ENCODE data around the gene TBX21.

The TBX21 gene

DNA sequence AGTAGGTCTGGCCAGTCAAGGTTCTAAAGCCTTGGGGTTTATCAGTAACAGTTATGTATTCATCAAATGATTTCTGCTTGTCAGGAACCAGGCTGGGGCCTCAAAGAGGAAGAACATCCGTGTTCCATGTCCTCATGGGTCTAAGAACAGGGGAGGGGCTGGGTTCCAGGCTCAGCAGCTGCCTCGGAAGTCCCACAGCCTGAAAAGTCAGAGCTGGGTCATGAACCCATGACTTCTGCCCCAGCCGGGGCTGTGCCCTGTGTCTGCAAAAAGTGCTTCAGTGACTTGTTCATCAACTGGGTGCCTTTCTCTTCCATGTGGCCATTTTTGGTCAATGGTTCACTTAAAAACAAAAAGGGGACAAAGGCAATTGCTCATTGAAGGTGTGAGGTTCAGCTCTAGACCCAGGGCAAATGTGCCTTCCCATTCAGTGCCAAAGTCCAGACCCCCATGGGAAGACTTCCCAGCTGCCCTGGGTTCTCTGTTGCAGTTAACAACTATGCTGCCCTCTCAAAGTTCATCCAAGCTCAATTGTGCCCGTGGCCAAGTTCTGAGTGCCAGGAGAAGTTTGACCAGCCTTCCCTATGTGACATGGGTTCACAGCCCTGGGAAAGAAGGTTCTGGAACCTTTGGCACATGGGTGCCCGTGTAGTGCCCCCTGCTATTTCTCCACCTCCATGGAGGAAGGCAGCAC lies 20.6 kb upstream of the TBX21 start:
- no peak overlapping the region for H3K4me3 ChIP-seq (ENCODE audit: low read depth, low read length)

DNA sequence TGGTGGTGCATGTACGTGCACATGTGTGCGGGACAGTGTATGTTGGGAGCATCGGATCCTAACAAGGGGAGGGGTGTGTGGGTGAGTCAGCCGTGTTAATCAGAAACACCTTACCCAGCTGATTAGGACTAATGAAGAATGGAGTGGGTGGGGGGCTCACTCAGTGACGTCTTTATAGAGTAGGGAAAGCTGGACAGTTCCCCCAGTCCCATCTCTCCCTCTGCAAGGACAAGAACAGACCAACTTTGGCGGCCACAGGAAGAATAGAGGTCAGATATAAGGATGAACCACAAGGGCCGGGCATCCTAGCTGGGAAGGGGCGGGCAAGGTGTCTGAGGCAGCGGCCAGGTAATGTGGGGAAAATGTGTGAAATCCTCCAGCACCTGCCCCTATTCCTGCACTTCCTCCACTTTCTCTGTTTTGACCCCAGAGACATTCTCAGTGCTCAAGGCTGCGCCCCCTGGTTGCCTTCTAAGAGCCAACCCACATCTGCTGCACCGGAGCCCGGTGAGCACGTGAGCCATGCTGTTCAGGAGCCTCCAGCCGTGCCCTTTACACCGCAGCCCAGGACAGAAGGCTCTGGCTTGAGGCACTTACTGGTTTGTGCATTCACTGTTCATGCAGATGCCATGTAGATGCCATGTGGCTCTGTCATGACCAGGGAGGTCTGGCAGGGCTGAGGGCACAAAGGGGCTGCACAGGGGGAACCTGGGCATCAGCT lies 18.9 kb upstream of the TBX21 start:
- no peak overlapping the region for H3K4me3 ChIP-seq (ENCODE audit: low read depth, low read length)

DNA sequence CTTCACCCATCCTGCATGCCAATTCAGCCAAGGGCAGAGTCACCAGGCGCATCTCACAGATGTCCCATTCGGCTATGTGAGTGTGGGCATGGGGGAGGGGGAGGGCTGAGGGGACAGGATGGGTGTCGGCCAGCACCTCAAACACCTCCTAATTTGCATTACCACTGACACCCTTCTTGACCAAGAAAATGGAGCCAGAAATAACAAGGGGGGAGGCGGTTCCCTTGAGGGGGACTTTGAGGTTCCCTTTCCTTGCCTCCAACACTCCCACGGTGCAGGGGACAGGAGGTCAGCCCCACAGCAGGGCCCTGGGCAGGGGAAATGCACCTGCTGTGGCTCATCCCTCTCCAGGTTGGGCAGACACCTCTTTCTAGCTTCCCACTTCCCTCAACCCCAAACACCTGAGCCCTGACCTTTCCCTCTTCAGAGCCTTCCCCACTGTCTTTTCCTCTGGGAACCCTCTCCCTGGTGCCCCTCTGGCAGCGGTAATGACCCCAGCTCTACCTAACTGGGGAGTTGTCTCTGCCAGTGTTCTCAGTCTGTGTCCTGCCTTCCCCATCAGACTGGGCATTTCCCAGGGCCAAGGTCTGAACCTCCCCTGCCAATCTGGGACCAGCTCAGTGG lies 18.2 kb upstream of the TBX21 start:
- H3K4me3 ChIP-seq (ENCODE audit: low read depth, low read length): no peak overlapping the region

DNA sequence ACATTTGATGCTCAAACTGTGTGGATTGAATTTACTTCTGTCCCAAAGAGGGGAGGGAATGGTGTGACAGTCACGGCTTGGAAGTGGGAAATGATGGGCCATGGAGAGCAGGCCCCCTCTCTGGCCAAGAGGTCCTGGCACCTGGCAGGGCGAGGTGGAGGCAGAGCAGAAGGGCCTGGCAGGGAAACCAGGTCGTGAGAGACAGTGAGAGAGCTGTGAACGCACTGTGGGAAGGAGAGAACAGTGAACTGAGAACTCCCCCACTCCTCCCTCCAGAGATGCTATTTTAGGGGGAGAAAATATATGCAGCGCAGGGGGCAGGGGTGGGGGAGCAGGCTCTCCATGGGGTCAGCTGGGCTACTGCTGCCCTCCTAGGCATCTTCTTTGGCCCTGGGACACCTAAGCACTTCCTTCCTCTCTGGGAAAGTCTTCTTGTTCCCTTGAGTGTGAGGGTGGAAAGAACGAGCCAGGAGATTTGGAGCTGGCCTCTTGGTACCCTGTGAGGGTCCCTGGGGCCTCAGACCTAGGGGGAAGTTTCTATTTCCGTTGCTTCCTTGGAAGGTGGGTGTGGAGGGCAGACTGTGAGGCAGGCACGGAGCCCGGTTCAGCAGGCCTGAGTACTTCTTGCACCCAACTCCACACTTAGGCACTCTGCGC lies 17.2 kb upstream of the TBX21 start:
- H3K4me3 ChIP-seq (ENCODE audit: low read depth, low read length): no peak overlapping the region

DNA sequence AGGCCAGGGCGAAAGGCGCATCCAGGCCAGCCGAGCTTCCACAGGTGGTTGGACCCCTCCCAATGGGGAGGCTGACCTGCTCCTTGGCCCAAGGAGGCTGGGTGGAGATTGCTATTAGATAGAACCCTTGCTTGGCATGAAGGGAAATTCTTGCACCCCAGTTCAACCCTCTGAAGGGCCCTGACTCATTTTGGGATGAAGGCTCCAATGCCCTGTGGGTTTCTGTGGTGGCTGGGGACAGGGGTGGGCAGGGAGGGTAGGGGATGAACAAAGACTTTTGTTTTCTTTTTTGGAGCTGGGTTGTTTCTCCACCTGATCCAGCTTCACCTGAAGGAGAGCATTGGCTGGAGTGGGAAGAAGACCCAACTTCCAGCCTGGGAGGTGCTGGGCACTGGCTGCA lies 16.7 kb upstream of the TBX21 start:
- H3K4me3 ChIP-seq (ENCODE audit: low read depth, low read length): no peak overlapping the region

DNA sequence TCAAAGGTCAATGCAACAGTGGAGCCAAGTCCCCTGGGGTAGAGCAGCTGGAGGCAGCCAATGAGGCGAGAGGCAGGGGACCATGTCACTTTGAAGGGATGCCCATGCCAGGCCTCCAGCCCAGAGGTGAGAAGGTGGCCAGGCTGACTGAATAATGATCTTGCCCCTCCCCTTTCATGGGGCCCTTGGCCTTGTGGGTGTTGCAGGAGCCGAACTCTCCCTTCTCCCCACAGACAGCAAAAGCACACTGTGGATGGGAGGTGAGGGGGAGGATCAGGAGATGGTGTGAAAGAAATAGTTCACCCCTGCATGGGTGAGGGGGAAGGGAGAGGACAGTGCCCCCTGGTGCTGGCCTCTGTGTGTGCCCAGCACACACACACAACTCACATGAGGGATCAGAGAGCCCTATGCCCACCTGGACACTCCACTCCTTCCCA lies 15.8 kb upstream of the TBX21 start:
- H3K4me3 ChIP-seq (ENCODE audit: low read depth, low read length): no peak overlapping the region

DNA sequence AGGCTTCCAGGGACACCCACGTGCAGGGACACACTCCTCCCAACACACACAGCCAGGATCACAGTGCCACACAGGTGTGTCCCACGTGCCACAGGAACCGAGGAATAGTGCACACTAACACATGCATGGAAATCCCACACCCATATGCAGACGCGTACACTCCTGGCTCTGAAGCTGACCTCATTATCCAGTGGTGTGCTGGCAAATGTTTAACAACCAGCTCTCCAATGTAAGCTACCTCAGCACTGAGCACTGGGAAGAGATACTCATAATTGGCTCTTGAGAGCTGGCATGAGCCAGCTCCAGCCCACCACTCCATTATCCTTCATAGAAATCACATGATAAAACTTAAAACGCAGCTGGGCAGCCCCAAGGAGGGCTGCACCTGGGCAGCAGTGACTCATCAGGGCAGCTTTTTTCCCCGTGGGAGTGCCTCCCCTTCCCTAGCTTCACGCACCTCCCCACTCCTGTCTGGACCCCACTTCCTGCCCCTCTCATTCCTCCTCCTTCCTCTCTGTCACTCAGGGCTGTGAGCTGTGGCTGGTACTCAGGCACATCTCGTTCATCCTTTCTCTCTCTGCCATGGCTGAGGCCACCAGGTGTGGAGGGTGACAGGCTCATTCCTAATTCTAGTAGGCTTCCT lies 14.9 kb upstream of the TBX21 start:
- no peak overlapping the region for H3K4me3 ChIP-seq (ENCODE audit: low read depth, low read length)

DNA sequence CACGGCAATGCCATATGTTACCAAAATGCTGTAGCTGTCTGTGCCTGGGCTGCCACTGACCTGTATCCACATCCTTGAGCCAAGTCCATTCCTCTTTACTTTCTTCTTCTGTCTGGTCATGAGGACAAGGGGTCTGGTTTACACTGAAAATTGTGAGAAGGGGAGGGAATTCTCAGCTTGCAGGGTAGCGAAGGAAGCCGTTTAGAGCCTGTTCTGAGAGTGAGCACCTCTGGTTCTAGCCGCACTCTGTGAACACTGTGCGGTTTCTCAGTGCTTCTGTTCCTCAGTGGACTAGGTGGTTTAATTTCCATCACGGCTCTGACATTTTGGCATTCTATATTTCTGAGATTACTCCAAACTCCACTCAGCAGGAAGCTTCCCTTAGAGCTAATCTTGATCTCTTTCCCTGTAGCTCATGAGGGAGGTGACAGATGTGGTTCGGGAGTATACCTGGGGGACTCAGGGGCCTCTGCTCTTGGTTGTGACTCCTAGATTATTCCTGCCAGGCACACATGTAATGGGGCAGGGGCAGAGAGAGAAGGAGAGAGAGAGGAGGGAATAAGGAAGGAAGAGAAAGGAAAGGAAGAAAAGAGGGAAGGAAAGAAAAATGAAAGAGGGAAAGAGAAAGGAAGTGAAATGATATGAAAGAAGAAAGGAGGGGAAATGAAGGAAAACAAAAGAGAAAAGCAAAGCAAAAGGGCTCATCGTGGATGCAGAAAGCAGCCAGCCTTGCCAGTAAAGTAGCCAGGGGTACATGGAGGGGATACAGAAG lies 14.2 kb upstream of the TBX21 start:
- no peak overlapping the region for H3K4me3 ChIP-seq (ENCODE audit: low read depth, low read length)

DNA sequence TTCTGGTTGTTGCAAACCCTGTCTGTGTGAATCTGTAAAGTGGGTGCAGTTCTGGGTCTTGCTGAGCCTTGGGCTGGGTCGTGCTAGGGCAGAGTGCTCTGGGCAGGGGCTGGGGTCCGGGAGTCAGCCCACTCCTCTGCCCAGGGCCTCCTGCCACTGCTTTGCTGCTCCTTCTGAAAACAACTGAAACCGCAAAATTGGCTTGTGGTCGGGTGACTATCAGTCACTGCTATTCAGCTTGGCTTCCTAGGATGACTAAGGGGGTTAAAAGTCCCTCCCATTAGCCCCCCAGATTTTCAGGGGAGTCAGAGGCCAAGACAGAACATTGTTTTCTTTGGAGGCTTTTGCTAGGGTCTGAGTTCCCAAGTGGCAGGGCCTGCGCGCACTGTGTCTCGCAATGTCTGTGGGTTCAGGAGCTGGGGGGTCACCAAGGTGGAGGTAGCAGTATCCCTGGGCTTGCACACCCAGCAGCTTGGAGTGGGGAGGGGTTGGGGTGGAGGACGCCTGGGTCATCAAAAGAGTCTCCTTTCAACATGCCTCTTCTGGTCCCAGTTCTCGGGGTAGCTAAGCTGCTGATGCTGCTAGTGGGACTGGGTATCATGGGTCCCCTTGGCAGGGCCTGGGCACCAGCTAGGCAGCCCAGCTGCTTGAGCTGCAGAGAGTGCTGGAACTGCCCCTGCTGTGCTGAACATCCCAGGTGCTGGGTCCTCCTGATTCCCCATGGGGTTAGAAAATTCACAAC lies 13.5 kb upstream of the TBX21 start:
- H3K4me3 ChIP-seq (ENCODE audit: low read depth, low read length): no peak overlapping the region

DNA sequence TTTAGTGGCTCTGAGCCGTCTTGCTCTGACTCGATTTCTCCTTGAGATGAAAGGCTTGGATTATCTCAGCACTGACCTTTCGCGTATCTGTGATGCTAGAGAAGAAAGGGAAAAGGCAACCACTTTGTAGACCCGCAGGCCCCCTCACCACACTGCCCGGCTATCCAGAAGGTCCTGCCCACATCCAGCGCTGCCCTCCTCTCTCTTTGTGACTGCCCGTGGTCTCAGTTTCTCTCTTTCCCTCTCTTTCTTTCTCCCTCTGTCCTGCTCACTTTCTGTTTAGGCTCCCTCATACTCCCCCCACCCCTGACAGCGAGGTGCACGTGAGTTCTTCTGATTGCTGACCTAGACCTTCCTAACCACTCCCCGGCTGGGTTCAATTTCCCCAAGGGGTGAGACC lies 12.8 kb upstream of the TBX21 start:
- H3K4me3 ChIP-seq (ENCODE audit: low read depth, low read length): no peak overlapping the region

DNA sequence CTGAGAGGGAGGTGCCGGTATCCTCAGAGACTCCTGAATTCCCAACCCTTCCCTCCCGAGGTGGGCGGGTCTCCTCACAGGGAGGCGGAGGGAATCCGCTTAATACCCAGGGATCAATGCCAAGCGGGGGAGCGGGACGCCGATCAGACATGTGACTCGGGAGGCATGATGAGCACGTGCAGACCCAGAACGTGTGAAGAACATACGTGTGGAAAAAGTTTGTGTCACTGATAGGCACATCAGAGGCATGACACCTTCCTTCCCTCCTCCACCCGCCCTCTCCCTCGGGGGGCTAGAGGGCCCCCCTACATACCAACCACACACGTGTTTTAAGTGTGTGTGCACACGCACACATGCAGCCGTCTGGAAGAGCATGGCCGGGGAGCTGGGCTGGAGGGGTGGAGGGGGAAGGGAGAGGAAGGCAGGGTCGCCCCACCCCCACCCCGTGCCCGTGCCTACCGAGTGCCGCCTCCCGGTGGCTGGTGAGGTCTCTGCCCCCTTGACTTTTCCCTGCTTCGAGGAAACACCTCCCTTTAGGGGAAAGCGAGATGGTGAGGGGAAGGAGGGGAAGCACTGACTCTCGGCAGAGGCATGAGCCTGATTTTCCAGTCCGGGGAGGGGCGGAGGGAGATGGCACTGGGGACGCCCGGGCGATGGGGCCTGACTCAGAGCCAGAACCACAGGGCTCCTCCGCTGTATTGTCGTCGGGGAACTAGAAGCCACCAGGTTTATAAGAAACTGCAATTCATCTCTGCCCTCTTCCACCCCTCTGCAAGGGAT lies 12.1 kb upstream of the TBX21 start:
- H3K4me3 ChIP-seq (ENCODE audit: low read depth, low read length): no peak overlapping the region

DNA sequence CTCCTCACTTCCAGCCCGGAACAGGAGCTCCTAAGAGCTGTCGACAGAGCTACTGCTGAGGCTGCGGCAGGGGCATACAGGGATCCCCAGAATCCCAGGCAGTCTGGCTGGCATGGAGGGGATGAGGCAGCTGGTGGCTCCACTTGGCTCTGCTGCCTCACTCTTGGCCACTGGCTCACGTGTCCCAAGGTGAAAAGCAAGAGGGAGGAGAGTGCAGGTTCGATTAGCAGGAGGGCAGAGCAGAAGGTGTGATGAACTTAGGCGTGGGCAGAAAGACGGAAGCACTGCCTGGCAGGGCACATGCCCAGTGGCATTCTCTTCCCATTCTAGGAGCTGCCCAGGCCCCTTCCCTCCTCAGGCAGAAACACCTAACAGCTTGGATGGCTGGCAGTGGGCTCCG lies 11.3 kb upstream of the TBX21 start:
- H3K4me3 ChIP-seq (ENCODE audit: low read depth, low read length): no peak overlapping the region

DNA sequence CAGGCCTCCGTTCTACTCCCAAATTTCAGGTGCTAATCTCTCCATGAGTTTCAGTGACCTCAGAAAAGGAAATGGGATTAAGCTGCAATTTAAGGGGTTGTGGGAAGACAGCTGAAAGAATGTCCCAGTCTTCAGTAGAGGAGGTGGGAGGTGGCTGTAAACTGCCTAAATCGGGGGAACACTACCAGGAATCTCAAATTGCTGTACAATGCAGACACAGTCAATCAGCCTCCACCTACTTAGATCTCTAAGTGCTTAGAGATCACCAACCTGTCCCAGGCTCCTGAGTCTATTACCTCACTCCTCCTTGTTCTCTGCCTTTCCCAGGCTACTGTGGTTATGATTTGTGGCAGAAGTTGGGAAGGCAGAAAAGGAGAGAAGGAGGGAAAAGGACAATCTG lies 8.3 kb upstream of the TBX21 start:
- no peak overlapping the region for H3K4me3 ChIP-seq (ENCODE audit: low read depth, low read length)

DNA sequence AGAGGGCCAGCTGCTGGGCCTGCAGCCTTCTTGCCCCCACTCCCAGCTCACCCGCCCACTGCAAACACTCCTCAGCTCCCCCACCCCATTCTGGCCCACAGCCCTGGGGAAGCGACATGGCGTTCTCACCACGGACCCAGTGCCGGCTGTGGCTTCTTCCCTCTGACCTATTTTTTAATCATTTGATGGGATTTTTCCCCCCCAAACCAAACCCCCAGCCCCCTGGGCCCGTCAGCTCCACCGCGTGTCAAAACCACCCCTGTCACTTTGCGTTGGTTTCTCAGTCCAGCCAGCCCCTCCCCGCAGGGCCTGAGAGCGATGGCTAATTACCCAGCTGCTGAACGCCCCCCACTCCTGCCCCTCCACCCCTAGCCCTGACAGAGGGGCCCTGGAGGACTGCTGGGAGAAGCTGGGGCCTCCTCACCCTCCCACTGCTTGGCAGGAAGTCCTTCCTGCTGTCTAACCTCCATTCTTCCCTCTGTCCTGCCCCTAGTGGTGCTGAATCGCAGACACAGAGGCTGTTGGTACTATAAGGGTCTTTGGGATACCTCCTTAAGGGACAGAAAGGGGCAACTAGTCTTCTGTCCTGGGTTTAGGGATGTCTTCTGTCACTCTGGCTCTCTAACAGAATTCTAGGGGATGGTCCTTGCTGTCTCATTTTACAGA lies 7.5 kb upstream of the TBX21 start:
- H3K4me3 ChIP-seq (ENCODE audit: low read depth, low read length): no peak overlapping the region

DNA sequence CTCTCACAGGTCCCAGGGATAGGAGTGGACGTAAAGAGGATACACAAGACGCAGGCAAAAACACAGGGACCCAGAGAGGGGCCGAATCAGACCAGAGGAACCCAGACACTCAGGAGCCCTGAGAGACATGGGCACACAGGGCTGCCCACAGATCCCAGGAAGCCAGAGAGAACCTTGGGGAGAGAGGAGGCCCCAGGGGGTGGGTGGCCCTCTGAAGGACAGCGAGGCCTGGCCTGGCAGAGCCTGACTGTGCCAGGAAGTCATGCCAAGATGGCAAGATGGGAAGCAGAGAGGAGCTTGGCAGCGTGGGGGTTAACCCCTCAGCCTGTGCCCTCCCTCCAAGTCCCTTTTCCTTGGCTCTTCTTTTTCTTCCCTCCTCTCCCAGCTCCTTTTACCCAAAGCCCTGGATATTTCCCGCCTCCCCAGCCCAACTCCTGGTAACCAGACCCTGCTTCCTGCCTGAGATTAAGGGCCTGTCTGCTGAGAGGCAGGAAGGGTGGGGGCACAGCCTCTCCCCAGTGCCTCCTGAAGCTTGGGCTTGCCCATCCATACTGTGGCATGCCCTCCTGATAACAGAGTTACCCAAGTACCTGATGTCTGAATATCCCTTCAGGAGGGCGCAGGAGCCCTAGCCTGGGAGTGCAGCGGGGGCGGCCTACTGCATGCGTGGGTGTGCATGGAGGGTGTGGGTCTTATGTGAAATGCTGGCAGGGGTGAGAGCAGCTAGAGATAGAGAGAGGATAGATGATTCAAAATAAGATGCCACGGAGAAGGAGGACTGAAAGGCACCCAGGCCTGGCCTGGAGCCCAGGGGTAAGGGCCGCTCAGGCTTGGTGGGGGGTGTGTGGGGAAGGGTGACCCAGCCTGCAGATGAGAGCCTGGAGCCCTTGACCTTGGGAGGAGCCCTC lies 6.0 kb upstream of the TBX21 start:
- no peak overlapping the region for H3K4me3 ChIP-seq (ENCODE audit: low read depth, low read length)

DNA sequence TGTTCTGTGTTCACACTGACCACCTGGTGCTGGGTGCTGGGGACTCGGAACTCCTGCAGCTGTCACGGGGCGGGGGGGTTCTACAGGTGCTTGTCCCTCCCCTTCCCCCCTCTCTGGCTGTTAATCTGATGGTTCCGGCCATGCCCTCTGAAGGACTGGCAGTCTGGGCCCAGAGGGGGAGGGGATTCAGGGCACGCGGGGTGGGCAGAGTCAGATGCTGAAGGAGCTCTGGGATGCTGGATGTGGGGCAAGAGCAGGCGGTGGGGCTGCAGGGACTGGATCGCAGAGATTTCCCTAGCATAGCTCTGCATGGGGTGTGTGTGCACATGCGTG lies 5.4 kb upstream of the TBX21 start:
- H3K4me3 ChIP-seq (ENCODE audit: low read depth, low read length): no peak overlapping the region

DNA sequence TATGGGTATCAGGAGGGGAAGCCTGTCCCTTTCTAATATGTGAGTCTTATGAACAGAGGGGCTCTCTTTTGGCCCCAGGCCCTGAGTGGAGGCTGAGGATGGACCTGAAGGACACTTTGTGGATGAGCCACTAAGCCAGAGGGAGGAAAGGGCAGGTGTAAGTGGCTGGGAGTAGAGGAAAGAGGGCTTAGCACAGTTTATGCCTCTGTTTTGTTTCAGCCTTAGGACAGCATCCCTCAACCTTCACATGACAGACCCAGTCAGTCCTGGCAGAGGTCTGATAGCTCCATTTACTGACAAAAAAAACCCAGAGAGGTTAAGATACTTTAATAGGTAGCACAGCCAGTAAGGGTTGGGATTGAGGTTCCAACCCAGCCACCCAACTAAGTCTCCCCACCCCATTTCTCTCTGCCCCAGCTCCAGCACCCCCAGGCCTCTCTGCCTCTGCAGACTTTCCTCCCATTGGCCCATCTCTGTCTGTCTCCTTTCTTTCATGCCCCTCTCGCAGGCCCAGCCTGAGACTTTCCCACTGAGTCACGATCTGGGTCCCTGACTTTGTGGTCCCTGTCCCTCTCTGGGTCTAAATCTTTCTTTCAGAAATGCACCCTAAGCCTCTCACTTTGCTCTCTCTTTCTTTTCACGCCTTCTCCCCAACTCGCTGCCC lies 4.7 kb upstream of the TBX21 start:
- H3K4me3 ChIP-seq (ENCODE audit: low read depth, low read length): no peak overlapping the region

Measured in iPS-11a (cell line).